Activated effector memory CD4-positive, alpha-beta T cell treated with anti-CD3 and anti-CD28 coated beads, Interleukin-2, amount 50 U/mL, for 16 hours (primary cell): ENCODE data around the gene ARHGEF11.

Experiments
- DNase-seq: peaks from one replicate; pipeline ENCODE4 v3.0.0-alpha.2; 2020

ARHGEF11 gene

GRCh38 chr1:156999596-157000320, 45.8 kb downstream of the ARHGEF11 start:
- DNase-seq, result no peak

DNA sequence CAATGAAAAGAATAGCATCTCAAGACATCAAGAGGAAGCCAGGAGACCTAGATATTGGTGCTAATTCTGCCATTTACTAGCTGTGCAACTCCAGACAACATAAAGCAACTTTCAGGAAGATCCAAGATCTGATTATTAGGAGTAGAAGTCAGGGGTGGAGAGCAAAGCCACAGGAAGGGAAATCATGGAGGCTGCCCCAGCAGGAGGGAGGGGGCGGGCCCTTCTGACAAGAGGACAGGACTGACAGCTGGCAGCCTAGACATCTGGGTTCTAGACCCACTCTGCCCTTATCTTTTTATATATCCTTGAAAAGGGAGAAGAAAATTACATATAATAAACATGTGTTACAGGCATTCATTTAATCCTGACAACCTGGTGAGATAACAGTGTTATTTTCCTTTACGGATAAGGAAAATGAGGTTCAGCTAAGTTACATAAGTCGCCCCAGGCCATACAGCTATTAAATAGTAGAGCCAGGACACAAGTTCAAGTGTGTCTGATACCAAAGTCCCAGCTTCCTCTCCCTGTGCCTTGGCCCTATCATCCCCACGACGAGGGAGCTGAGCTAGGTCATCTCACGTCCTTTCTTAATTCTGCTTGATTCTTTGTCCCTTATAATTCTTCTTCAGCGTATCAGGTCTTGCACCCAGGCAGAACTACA, 46.6 kb downstream of the ARHGEF11 start:
- no peak for DNase-seq

DNA sequence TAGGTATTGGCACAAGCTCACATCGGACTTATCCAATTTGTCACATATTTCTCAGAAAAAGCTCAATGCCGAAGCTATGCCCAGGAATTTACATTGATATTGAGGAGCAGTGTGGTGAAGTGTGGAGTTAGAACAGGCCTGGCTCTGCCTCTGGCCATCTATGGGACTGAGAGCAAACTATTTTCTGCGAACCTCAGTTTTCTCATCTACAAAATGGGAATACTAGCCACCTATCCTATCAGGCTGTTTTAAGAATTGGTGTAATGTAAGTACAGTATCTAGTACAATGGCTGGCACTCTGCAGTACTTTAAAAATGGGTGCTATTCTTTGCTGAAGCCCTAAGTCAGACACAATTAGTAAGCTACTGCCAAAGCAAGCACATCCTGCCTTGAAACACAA, 47.2 kb downstream of the ARHGEF11 start:
- DNase-seq, result no peak

DNA sequence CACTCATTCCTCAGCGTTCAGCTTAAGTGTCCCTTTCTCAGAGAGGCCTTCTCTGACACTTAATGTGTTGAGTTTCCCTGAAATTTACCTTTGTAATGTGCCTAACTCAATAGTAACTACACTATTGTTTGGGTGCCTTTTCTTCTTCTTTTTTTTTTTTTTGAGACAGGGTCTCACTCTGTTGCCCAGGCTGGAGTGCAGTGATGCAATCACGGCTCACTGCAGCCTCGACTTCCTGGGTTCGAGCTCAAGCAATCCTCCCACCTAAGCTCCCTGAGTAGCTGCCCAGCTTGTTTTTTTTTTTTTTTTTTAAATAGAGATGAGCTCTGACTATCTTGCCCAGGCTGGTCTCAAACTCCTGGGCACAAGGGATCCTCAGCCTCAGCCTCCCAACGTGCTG, 50.1 kb downstream of the ARHGEF11 start:
- no peak for DNase-seq

DNA sequence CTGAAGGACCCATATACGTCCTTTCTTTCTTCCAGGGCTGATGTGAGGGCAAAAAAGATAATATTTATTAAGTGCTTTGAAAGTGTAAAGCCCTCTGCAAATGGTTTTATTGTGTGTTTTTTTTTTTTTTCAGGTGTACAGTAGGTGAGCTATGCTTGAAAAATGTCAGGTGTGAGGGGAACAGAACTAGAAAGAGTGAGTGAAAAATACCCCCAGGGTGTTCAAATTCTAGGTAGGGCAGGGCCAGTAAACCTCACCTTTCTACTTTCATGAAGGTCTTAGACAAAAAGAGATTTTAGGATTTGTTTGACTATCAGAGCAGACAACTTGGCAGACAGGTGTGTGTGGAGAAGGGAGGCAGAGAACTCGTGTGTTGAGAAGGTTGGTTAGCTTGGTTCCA, 51.3 kb downstream of the ARHGEF11 start:
- DNase-seq, result no peak

DNA sequence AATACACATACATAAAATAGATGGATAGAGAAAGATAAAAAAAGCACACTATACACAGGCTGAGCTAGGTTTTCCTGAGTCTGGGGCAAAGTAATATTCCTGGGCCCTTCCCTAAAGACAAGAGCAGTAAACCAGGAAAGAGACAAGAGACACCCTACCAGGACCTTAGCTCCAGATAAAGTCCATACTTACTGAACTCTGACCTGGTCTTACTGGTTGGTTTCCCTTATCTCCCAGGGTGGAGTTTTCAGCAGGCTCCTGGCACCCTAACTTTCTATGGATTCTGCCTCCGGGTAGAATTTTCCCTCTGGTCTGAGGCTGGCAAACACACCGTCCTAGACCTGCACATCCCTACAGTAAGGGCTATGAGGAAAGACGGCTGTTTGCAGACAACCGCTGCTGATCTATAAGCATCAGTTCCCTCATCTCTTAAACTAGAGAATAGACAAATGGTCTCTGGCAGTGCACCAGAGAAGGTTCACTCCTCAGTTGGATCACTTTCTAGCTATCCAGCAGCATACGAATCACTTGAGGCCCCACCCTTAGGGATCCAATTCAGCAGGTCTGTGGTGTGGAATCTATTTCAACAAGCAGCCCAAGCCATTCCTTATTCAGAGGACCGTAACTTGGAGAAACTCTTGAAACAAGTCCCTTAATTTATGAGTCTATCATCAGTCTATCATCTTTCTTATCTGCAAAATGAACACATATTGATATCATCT, 52.0 kb downstream of the ARHGEF11 start:
- no peak for DNase-seq

GRCh38 chr1:156992215-156992614, 53.3 kb downstream of the ARHGEF11 start:
- no peak for DNase-seq

GRCh38 chr1:156987715-156988114, 57.8 kb downstream of the ARHGEF11 start:
- DNase-seq, result no peak

DNA sequence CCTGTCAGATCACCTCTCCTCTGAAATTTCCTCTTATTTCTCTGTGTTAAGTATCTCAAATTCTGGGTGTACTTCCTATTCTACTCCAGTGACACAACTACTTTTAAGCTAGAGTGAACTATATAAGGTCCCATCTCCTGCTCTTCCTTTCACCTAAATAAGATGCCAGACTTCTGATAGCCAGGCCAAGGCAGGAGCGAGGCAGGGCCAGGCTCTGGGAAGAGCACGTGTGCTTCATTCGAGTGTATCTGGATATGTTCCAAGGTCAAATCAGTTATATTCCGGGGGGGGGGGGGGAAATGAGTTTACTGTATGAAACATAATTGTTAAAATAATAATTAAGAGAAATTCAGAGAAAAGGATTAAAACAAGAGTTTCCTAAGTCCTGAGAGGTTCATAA, 65.0 kb downstream of the ARHGEF11 start:
- no peak for DNase-seq

GRCh38 chr1:156975084-156975483, 70.5 kb downstream of the ARHGEF11 start:
- no peak for DNase-seq

DNA sequence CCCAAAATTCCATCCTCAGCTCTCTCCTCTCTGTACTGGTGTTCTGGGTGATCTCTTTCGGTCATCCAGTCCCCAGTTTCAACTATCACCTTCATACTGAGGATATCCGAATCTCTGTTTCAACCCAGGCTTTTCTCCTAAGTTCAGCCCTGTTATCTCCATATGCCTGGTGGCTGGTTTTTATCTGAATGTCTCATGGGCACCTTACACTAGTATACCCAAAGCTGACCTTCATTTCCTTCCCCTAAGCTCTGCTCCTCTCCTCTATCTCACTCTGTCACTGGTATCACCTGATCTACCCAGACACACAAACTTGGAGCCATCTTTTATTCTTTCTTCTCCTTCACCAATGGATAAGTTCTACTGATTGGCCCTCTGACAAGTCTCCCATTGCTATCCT, 72.1 kb downstream of the ARHGEF11 start:
- no peak for DNase-seq

- DNase-seq, result no peak
Observed at GRCh38 chr1:156970017-156970416, 75.5 kb downstream of the ARHGEF11 start.

DNA sequence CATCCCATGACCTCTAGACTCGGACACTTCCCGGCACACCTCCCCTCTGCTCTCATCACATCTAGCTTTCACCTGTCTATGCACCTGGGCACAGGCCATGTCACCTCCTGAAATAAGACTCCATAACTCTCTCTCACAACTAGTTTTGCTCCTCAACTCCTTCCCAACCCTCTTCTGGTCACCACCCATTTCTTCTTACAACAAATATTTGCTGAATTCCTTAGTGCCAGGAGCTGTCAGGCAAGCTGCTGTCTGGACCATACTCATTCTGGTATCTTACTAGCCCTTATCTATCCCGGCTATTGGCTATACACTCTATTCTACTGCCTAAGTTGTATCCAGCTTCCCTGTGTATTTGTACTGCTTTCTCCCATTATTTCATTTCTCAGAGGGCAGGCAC, 76.0 kb downstream of the ARHGEF11 start:
- no peak for DNase-seq

DNA sequence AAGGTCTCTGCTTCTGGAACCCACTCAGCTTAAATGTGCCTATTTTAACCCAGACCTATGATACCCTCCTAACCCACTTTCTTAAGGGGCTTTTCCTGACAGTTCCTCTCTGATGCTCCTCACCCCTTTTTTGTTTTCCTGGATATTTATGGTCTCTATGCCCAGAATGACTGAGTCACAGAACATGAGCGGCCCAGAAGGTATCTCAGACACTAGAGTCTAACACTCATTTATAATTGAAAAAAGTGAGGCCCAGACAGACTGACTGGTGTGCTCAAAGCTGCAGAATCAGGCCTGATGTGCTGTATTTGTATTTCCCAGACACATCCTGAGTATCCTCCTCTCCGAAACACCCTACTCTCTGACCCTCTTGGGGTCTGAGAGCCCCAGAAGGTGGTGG, 81.1 kb downstream of the ARHGEF11 start:
- no peak for DNase-seq

- peak; percentile 75 for DNase-seq
Observed at GRCh38 chr1:156963621-156964020, 81.9 kb downstream of the ARHGEF11 start.

DNA sequence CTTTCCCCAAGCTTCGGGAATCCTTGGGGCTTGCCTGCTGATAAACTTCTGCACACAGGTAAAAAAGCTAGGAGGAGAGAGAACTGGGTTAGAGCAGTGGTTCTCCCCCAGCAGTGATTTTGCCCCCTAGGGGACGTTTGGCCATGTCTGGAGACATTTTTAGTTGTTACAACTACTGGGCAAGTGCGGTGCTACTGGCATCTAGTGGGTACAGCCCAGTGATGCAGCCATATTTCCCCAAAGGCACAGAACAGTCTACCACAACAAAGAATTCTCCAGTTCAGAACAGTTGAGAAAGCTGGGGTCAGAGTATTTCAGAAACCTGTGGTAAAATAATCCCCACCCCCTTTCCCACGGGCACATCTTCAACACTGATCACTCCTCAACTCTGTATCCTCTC, 83.8 kb downstream of the ARHGEF11 start:
- DNase-seq, result peak; percentile 66

GRCh38 chr1:156959925-156960324, 85.6 kb downstream of the ARHGEF11 start:
- no peak for DNase-seq

- no peak for DNase-seq
Observed at GRCh38 chr1:156959414-156959813, 86.1 kb downstream of the ARHGEF11 start.

GRCh38 chr1:156958247-156958714, 87.3 kb downstream of the ARHGEF11 start:
- no peak for DNase-seq

DNA sequence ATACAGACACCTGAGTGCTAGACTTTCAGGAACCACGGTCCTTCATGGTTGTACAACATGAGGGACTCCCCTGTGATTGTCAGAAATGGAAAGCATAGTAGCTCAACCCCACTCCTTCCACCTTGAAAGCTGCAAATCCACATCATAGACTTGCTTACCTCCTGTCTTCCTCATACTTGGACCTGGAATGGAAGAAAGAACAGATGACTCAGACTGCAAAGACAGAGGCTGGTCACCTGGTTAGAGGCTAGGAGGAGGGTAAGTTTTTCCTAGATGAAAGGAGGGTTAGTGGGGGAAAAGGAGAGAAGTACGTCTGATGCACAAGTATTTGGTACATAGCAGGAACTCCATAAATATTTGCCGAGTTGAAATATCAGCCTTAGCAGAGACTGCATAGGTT, 87.9 kb downstream of the ARHGEF11 start:
- no peak for DNase-seq

GRCh38 chr1:156956333-156956732, 89.2 kb downstream of the ARHGEF11 start:
- no peak for DNase-seq

- no peak for DNase-seq
Observed at GRCh38 chr1:156953571-156953970, 92.0 kb downstream of the ARHGEF11 start.

DNA sequence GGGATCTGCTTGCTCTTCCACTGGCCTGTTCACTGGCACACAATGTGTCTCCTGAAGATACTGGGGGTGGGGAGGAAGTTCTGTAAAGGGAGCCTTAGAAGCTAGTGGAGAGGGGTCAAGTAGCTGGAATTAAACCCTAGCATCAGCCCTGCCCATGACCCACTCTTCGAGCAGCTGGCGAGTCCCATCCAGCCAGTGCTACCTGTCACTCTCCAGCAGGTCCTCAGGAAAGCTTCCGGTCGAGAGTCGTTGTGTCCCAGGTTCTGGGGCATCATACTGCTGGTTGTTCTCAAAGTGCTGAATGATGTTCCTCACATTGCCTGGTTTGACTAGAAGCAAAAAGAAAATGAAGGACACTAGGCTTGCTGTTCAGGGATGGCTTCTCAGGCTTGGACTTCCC, 94.2 kb downstream of the ARHGEF11 start:
- DNase-seq, result no peak

- no peak for DNase-seq
Observed at GRCh38 chr1:156949127-156949526, 96.4 kb downstream of the ARHGEF11 start.
